HG03025 (cell line): ENCODE measurements around the gene DYDC1.
"Not testable (repeated sequence)": the region's sequence is repeated elsewhere in the genome, so short reads cannot be mapped to it uniquely, and the experiment has no call there.

Experiments
- ATAC-seq: cut with Tn5 transposase; IDR thresholded peaks from one replicate; pipeline ENCODE4 v1.9.1; 2021; ENCODE audit warnings: mild to moderate bottlenecking, moderate library complexity; ENCODE audit not compliant: unreplicated experiment, low FRiP score

DYDC1 gene

DNA sequence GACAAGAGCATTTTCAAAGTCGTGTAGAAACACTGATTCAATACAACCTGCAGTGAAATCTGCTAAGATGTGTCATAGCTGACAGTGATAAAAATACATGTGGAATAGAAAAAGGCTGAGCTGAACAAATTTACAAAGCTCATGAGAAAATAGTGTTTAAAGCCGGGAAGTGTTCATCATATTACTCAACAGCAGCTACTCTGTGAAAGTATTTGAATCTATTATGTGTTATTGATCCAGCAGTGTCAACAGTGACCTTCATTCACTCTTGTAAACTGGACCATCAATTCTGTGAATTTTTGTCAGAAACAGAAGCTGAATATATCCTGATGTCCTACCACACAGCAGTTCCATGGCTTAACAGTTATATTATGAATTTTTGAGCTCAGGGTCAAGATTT is 11.6 kb downstream of the DYDC1 start:
- no peak for ATAC-seq

DNA sequence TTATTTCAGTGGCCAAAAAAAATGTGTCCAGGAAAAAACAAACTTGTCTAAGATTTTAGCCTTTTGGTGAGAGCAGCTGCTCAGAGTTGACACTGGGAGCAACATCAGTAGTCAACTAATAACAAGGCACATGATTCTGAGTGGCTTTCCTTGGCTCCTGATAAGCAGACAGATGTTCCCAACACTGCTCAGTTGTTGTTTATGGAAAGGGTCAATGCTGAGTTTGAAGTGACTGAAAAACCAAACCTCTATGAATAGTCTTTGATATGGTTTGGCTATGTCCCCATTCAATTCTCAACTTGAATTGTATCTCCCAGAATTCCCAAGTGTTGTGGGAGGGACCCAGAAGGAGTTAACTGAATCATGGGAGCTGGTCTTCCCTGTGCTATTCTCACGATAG is 12.3 kb downstream of the DYDC1 start:
- ATAC-seq, result no peak

DNA sequence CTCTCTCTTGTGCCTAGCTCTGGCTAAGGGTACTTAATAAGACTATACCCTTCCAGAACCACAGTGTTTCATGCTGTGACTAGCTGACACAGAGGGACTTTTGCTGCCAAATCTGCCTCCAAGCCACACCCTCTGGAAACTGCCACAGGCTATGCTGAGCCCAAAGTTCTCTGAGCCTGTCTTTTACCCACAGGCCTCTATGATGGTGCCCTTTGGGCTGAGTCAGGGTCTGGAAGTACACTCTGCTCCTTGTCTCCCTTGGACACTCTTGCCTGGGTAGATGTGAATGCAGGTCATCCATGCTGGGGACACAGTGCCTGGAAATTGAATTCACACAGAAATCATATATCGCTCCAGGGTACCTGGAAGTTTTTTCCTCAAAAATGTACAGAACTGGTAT is 22.6 kb downstream of the DYDC1 start:
- no peak for ATAC-seq

DNA sequence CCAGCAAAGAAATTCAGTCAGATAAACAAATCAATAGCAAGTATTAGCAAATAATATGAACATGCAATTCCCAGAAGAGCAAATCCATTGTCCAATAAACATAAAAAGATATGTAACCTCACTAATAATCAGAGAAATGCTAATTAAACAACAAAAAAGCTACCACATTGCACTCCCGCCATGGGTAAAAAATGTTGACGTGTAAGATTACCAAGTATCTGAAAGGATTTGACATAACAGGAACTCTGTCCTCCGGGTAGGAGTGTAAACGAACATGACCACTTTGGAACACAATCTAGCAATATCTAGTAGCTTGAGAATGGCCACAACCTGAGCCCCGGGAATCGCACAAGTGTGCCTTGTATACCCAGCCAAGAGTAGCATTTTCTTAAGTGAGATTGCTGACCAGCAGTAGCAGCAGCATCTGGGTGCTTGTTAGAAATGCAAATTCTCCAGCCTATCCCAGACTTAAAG is 31.6 kb downstream of the DYDC1 start:
- ATAC-seq, result no peak

DNA sequence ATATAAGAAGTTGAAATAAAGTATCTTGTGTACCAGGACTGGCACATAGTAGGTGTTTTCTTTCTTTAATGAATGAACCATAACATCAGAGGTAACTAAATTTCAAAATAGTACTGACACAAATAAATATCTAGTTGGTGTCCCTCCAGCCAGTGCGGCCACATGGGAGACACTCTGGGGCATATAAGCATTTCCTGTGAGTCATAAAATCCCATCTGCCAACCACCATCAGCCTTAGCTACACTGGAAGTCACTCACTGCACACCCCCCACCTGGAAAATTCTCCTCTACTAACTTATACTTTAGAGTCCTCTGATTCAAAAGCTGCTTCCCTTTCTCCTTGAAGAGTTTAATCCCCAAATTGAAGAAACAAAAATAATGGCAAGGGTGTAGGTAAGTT is 32.5 kb downstream of the DYDC1 start:
- ATAC-seq, result no peak

DNA sequence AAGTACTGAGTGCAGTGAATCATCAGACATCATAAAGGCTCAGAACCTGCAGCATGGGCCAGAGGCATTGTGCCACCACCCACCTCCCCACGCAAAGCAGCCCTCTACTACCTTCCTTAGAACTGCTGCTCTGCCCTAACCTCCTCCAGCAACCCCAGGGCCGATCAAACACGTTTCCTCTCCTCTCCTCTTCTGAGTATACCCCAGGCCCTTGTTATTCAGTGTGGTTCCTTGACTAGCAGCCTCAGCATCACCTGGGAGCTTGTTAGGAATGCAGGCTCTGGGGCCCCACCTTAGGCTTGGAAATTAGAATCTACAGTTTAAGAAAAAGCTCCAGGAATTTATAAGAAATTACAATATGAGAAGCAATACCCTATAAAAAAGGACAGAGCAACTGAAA is 33.2 kb downstream of the DYDC1 start:
- ATAC-seq, result no peak

DNA sequence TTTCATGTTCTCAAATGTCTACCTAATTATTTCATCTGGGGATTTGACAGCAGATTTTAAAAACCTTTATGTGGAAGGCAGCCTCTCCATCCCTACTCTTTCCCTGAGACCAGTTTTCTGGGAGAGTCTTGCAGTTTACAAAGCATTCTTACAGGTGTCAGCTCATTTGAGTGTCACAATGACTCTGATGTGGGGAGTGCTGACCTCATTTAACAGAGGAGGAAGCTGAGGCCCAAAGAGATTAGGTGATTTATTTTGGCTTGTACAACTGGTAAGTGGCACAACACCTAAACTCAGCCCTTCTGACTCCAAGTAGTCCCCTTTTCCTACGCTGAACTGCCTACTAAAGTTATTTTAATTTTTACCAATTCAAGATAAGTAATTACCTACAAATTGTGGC is 33.8 kb downstream of the DYDC1 start:
- no peak for ATAC-seq

DNA sequence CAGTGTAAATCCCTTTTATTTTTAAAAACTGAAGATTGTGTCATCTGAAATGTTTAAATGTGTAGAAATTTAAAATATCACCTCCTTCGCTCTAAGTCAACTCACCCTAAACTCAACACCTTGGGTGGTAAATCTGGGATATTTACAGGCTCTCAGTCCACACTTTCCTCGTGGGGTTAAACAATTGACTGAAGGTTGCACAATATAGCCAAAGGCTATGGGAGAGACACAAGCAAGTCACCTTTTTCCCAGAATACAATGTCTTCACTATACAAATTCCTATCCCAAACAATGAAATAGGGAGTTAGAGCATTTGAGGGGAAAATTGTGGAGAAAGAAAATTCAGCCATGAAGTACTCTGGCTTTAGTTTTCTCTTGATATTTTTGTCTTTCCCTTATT is 34.4 kb downstream of the DYDC1 start:
- no peak for ATAC-seq

DNA sequence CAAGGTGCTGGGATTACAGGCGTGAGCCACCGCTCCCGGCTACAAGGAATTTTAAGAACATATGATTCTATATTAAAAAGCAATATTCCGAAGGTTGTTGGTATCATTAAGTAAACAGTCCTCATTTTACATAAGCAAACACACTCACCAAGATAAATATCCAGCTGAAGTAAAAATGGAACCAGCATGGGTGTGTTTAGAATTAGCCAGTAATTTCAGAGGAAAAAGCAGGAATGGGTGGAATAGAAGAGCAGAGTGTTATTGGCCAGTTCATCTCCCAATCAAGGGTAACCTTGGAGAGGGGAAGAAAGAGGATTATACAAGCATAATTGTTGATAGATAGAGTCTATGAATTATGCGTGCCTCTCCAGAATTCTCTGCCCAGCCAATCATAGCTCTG is 35.4 kb downstream of the DYDC1 start:
- no peak for ATAC-seq

DNA sequence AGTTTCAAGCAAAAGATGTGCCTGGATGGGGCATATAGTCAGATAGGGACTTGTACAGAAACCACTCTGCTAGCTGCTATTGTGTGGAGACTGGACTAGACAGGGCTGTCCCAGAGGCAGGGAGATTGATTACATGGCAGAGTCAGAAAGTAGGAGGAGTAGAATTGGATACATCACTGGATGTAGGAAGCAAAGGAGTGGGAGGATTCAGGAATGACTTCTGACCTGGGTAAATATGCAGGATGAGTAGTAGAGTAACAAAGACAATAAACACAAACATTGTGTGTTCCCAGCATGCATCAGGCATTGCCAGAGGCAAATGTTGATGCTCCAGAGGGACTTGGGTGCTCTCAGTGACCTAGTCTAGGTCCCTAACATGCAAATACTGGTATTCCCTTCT is 36.2 kb downstream of the DYDC1 start:
- no peak for ATAC-seq

DNA sequence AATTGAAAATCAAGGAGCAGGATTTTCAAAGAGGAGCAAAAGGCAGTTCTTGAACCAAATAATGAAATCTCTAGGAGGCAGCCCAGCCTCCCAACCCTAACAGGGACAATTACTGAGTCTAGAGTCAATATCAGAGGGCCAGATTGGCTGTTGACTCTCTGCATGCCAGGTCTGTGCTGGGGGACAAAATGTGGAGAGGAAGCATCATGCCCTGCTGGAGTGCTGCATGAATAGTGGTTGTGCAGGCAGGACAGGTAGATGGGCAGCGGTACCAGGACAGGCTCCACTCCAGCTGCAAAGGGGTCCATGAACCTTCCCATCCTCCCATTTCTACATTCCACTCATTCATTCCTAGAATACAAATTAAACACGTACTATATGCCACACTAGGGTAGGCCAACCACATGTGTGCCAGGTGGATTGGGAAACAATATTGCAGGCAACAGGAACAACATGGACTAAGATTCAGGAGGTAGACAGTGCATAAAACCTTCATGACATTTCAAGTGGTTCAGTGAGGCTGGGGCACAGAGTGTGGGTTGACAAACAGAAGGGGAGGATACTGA is 36.7 kb downstream of the DYDC1 start:
- ATAC-seq, result no peak

DNA sequence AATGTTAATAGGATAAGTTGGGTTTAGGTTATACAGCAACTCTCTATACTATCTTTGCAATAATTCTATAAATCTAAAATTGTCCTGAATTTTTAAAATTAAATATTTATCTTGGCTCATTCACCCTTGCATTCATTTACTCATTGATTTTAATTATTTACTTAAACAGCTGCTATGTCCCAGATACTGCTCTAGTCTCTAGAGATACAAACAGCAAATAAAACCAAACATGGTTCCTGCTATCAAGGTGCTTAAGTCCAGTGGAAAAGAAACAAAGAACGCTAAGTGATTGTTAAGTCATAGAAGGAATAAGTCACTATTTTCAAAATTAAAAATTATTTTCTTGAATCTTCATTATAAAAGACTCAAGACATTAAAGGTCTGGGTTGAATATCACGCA is 37.2 kb downstream of the DYDC1 start:
- no peak for ATAC-seq

DNA sequence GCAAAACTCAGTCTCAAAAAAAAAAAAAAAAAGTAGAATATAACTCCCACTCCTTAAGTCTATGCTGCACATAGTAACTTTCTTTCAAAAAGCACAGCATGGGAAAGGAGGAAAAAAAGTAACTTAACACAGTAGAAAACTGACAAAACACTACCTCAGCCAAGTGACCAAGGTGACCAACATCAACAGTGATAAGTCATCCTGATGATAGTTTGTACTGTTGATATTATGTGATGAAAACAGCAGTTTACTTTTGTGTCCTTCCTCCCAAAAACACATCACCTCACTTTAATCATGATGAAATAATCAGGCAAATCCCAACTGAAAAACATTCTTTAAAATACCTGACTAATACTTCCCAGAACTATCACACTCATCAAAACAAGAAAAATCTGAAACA is 37.8 kb downstream of the DYDC1 start:
- no peak for ATAC-seq

DNA sequence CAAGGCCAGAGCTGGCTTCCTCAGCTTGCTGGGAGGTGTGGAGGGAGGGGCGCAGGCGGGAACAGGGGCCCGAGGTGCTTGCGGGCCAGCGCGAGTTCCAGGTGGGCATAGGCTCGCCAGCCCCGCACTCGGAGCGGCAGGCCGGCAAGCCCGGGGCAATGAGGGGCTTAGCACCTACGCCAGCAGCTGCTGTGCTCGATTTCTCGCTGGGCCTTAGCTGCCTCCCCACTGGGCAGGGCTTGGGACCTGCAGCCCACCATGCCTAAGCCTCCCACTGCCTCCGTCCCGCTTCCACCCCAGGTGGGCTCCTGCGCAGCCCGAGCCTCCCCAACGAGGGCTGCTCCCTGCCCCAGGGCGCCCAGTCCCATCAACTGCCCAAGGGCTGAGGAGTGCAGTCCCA is 41.2 kb downstream of the DYDC1 start:
- no peak for ATAC-seq

DNA sequence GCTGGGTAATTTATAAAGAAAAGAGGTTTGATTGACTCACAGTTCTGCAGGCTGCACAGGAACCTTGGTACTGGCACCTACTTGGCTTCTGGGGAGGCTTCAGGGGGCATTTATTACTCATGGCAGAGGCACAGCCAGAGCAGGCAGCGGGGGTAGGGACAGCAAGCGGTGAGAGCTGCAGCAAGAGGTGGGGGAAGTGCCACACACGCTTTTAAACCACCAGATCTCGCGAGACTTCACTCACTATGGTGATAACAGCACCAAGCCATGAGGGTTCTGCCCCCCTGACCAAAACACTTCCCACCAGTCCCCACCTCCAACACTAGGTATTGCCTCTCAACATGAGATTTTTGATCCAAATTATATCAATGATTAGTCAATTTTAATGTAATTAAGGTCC is 43.0 kb downstream of the DYDC1 start:
- ATAC-seq, result no peak

DNA sequence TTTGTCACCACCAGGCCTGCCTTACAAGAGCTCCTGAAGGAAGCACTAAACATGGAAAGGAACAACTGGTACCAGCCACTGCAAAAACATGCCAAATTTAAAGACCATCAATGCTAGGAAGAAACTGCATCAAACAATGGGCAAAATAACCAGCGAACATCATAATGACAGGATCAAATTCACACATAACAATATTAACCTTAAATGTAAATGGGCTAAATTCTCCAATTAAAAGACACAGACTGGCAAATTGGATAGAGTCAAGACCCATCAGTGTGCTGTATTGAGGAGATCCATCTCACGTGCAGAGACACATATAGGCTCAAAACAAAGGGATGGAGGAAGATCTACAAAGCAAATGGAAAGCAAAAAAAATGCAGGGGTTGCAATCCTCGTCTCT is 50.6 kb downstream of the DYDC1 start:
- not testable (repeated sequence) for ATAC-seq

DNA sequence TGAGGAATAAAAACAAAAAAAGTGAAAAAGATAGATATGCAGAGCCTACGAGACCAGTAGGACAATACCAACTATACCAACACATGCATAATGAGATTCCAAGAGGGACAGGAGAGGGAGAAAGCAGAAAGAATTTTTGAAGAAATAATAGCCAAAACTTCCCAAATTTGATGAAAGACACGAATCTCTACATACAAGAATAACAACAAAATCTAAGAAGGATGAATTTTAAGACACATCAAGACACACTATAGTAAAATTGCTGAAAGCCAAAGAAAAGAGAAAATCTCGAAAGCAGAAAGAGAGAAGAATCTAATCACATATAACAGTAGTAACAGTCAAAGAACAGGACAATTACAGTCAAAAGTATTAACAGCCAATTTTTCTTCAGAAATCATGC is 59.6 kb downstream of the DYDC1 start:
- ATAC-seq, result no peak

DNA sequence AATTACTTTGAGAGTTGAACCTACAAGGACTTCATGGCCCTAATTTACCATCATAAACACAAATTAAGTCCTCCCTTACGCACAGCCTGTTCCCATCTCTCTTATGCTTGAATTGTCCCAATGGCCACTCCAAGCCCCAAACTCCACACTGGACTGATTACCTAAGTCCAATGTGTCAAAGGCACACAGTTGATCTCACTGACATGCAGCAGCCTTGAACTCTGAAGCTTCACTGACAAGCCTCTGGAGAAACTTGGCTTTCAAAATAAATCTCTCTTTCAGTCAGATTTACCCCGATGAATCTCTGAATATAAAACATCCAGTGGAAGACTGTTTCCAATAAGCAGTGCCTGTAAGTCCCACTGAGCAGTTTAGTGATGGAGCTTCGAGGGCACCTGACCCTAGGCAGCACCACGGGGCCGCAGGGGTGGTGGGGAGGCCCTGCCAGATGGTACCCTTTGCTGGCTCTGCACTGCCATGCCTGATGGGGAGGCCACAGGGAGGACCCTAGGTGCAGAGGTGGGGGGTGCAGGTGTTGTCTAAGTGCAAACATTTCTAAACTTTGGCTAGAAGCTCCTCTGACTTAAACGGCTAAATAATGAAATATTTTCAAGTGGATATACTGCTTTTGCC is 63.8 kb downstream of the DYDC1 start:
- ATAC-seq, result no peak

DNA sequence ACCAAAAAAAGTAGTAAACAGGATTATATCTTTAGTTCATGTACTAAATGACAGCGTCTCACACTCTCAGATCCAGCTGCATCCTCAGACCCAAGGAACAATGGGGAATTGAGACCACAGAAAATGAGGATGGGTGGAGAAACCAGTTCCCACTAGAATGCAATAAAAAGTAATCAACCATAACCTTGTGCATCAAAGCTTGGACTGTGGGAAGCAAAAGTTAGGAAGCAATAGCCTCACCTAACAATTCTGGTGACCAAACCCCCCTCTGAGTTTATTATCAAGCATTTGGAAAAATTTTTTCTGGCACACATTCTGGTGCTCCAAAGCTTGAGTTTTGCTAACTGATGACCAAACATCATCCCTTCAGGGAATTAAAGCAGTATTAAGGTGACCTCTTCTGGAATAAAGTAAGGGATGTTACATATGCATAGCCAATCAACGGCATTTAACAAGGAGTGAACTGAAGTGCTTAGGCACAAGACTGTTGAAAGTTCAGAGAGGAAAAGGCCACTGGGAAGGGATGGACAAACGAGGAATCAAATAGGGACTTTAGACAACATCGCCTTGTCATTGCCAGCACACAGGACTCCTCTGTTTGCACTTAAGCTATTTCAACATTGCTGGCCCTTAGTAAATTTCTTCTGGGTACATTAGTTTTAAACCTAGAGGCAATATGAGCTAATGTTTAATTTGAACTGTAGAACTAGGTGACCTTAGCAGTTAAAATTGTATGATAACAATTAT is 65.9 kb downstream of the DYDC1 start:
- no peak for ATAC-seq

DNA sequence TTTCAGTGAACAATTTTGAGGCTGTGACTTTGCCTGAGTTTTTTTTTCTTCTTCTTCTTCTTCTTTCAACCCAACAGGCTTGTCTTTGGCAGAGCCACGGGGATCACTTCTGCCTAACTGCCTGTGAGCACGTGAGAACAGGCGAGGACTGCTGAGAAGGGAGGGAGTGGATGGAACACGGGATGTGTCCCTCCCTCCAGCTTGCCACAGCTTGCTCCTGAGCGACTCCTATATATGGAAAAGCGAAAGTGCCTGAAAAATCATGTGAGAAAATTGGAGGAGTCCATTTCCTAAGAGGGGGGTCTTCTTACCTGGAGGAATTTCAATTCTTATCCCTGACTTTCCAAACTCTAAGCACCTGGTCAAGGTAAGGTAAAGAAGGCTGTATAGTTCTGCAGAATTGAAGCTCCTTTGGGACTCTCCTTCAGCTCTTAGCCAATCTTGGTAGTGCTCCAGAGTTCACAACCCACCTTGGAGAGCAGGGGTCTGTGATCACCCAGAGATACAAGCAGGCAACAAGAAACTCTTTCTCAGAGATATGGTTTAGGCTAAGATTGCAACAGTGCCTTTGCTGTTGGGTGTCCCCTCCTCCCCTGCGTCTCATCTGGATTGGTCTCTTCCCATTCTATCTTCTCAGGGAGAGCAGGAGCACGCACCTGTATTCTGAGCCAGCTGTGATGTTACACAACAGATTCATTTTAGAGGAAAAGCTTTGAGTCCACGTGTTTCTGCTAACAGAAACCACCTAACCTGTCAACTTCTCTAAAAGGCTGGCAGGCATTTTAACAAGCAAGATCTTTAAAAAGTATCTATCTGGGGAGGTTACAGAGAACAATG is 66.9 kb downstream of the DYDC1 start, which contains the start of gene MAT1A:
MAT1A (minus strand) TSS at position 208 of the 837 bp plus-strand sequence. CDS start 235 bp downstream, outside the sequence.
- no peak for ATAC-seq

DNA sequence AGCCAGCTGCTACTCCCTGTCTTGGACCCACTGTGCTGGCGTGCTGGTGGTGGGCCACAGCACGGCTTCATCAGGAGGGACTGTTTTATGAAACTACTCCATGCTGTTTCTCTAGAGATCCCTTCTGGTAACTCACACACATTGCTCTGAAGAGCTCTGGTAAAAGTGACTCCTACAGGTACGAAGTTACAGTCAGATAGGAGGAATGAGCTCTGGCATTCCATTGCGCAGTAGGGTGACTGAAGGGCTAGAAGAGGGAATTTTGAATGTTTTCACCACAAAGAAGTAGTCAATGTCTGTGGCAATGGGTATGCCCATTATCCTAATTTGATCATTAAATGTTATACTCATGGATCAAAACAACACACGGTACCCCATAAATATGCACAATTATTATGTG is 67.7 kb downstream of the DYDC1 start:
- ATAC-seq, result no peak
